Right cardiac atrium (tissue), 5 donors: Measurements from ENCODE around the gene YKT6. TPM values are rescaled to one million over a fixed set of nuclear protein-coding genes. Genes with fewer than 3 reads are reported as not detected.

ENCODE experiments used
- ATAC-seq, 2 donors: fragments of 200-7000 bp; cut with Tn5 transposase; one replicate each; pipeline versions ENCODE4 v1.8.0 to v1.9.1; 2020; ENCODE audit warnings: moderate library complexity in 2 of 2, mild to moderate bottlenecking in 1 of 2
- DNase-seq, 3 donors: peaks; one replicate each; pipeline ENCODE4 v3.0.0-alpha.2; 2020
- H3K27ac ChIP-seq: one replicate; pipeline ENCODE4 v1.5.1; 2013; ENCODE audit warnings: mild to moderate bottlenecking, low read length, control low read depth, moderate library complexity
- H3K27me3 ChIP-seq: one replicate; pipeline ENCODE4 v1.6.1; 2013; ENCODE audit not compliant: control insufficient read depth, insufficient read depth
- H3K4me1 ChIP-seq: one replicate; pipeline ENCODE4 v1.6.1; 2013; ENCODE audit warnings: low read length; ENCODE audit not compliant: control insufficient read depth, insufficient read depth
- H3K4me3 ChIP-seq: one replicate; pipeline ENCODE4 v1.5.1; 2013; ENCODE audit warnings: low read length, control low read depth
- H3K9me3 ChIP-seq: one replicate; pipeline ENCODE4 v1.6.1; 2013; ENCODE audit warnings: low read length; ENCODE audit not compliant: control insufficient read depth
- WGBS: extraction: QIAGEN DNeasy Blood & Tissue Kit; methylation state at CpG from one replicate; pipeline ENCODE4 v1.1.7; 2013; 5-methylcytosine and 5-hydroxymethylcytosine counted together
- intact Hi-C, 4 donors: fragments of 100-400 bp; cut with DNase I; formaldehyde crosslinking; loops; one replicate each; pipeline versions ENCODE4 v1.11.0 to v1.14.0; 2022 to 2023
- polyA plus RNA-seq: library from polyadenylated mRNA; stranded (reverse); fragments of 200-250 nt; gene quantifications from one replicate; pipeline ENCODE4 v1.2.3, GENCODE V29; 2013
- total RNA-seq, 4 donors: library from RNA; stranded (reverse); fragmentation: NEBNext Ultra II Directional; extraction: Animal tissue kit (Norgen Biotek cat#: 25700); gene quantifications; one replicate each; pipeline ENCODE4 v1.2.1, GENCODE V29; 2021
- donor health status: healthy with polysubstance abuse.
- donor health status: DM: no; HTN: yes; CAD: no.
- donor health status: DM: no; HTN: no; CAD: no.
- donor health status: DM: no; HTN: yes; CAD: no; lungs with severe emphysema.
- donor health status: DM: yes; HTN: yes; CAD: no.

Gene YKT6
- total and polyA plus RNA-seq, 5 donors = 38.8 to 63.4 (median 51.8) TPM

GRCh38 chr7:44219371-44220045, 18.7 kb downstream of the YKT6 start:
- H3K4me3 ChIP-seq = no peak overlapping the region
- intact Hi-C loops = loop anchor here in 1 of 4 donors (10.0 kb wide), 1 partner anchor 345 kb away; no protein-coding TSS in a partner anchor

GRCh38 chr7:44220046-44220357, 19.2 kb downstream of the YKT6 start:
- Histone ChIP-seq H3K27me3 (no peaks in the 10 kb centered on the region), H3K9me3 (no peaks in the 10 kb centered on the region), H3K4me1 (no peaks in the 10 kb centered on the region), H3K4me3 (no peak overlapping the region), H3K27ac (no peak overlapping the region)
- ATAC-seq (no peak), DNase-seq (peak; percentile 2 to 56 (median 40))
- intact Hi-C loops = no loop called here
- 93% methylated on average over 26 of the region's 26 CpGs for WGBS

More at GRCh38 chr7:44219371-44220045, 18.7 kb downstream of the YKT6 start:
- no peak for ATAC-seq
- no peaks in the 10 kb centered on the region for H3K27me3 ChIP-seq
- 96% methylated on average over 18 of the region's 18 CpGs for WGBS
- peak in 1 of 3 donors; percentile 9 for DNase-seq
- no peak overlapping the region for H3K27ac ChIP-seq
- no peaks in the 10 kb centered on the region for H3K4me1 ChIP-seq
- no peaks in the 10 kb centered on the region for H3K9me3 ChIP-seq

- ATAC-seq = no peak
- 89% methylated on average over 24 of the region's 24 CpGs for WGBS
These were observed 19.8 kb downstream of the YKT6 start for GRCh38 chr7:44220358-44221112.

GRCh38 chr7:44221231-44221791, 20.5 kb downstream of the YKT6 start:
- H3K27me3 ChIP-seq = no peaks in the 10 kb centered on the region
- 52% methylated on average over 30 of the region's 30 CpGs for WGBS
- ATAC-seq = no peak
- no peaks in the 10 kb centered on the region for H3K4me1 ChIP-seq
- no peak overlapping the region for H3K27ac ChIP-seq
- no peak overlapping the region for H3K4me3 ChIP-seq
- peak in 2 of 3 donors; percentile 4 to 38 for DNase-seq
- H3K9me3 ChIP-seq = no peaks in the 10 kb centered on the region
- intact Hi-C loops = no loop called here

More at GRCh38 chr7:44220358-44221112, 19.8 kb downstream of the YKT6 start:
- intact Hi-C loops = no loop called here
- H3K27ac ChIP-seq = no peak overlapping the region
- no peaks in the 10 kb centered on the region for H3K4me1 ChIP-seq
- no peaks in the 10 kb centered on the region for H3K9me3 ChIP-seq
- no peaks in the 10 kb centered on the region for H3K27me3 ChIP-seq
- peak in 2 of 3 donors; percentile 9 to 21 for DNase-seq
- no peak overlapping the region for H3K4me3 ChIP-seq

- H3K9me3 ChIP-seq = no peaks in the 10 kb centered on the region
- DNase-seq = peak in 1 of 3 donors; percentile 7
- no peak overlapping the region for H3K27ac ChIP-seq
- no peaks in the 10 kb centered on the region for H3K4me1 ChIP-seq
- no peak for ATAC-seq
- WGBS = 83% methylated on average over 11 of the region's 11 CpGs
- no peaks in the 10 kb centered on the region for H3K27me3 ChIP-seq
- intact Hi-C loops = no loop called here
- no peak overlapping the region for H3K4me3 ChIP-seq
These were observed 21.3 kb downstream of the YKT6 start for GRCh38 chr7:44222074-44222473.

- H3K4me1 ChIP-seq = no peaks in the 10 kb centered on the region
- no peaks in the 10 kb centered on the region for H3K27me3 ChIP-seq
- H3K9me3 ChIP-seq = no peaks in the 10 kb centered on the region
- intact Hi-C loops = no loop called here
- ATAC-seq = no peak
- 90% methylated on average over 11 of the region's 11 CpGs for WGBS
- no peak overlapping the region for H3K27ac ChIP-seq
- no peak overlapping the region for H3K4me3 ChIP-seq
- DNase-seq = peak in 1 of 3 donors; percentile 4
These were observed 22.0 kb downstream of the YKT6 start for GRCh38 chr7:44222776-44223261.

- Histone ChIP-seq H3K9me3 (no peaks in the 10 kb centered on the region), H3K27me3 (no peaks in the 10 kb centered on the region), H3K27ac (no peak overlapping the region), H3K4me1 (no peaks in the 10 kb centered on the region), H3K4me3 (no peak overlapping the region)
- ATAC-seq (no peak), DNase-seq (peak in 1 of 3 donors; percentile 16)
- intact Hi-C loops = no loop called here
- WGBS = 60% methylated on average over 5 of the region's 5 CpGs
These were observed 22.7 kb downstream of the YKT6 start for GRCh38 chr7:44223362-44224079.

- ATAC-seq (no peak), DNase-seq (peak in 2 of 3 donors; percentile 7 to 20)
- no peak overlapping the region for H3K4me3 ChIP-seq
- intact Hi-C loops = no loop called here
- 70% methylated on average over 18 of the region's 18 CpGs for WGBS
- H3K27me3 ChIP-seq = no peaks in the 10 kb centered on the region
- H3K4me1 ChIP-seq = no peaks in the 10 kb centered on the region
- no peaks in the 10 kb centered on the region for H3K9me3 ChIP-seq
- H3K27ac ChIP-seq = no peak overlapping the region
These were observed 23.5 kb downstream of the YKT6 start for GRCh38 chr7:44224080-44224973.

- Histone ChIP-seq H3K9me3 (no peaks in the 10 kb centered on the region), H3K4me3 (no peak overlapping the region), H3K4me1 (no peaks in the 10 kb centered on the region), H3K27ac (no peak overlapping the region), H3K27me3 (no peaks in the 10 kb centered on the region)
- intact Hi-C loops = no loop called here
- ATAC-seq (no peak), DNase-seq (peak; percentile 2 to 35 (median 17))
- WGBS = 63% methylated on average over 10 of the region's 10 CpGs
These were observed 24.3 kb downstream of the YKT6 start for GRCh38 chr7:44224974-44225565.
